ENCODE results near the gene TSSC4. TPM values are rescaled to one million over a fixed set of nuclear protein-coding genes. Genes with fewer than 3 reads are reported as not detected.

TSSC4 gene
- total and polyA plus RNA-seq, 2 of the 13 experiments (the other 11 are each of a cell fraction or from before 2014, with no cell fraction given) = 16.2 to 58.6 TPM

DNA sequence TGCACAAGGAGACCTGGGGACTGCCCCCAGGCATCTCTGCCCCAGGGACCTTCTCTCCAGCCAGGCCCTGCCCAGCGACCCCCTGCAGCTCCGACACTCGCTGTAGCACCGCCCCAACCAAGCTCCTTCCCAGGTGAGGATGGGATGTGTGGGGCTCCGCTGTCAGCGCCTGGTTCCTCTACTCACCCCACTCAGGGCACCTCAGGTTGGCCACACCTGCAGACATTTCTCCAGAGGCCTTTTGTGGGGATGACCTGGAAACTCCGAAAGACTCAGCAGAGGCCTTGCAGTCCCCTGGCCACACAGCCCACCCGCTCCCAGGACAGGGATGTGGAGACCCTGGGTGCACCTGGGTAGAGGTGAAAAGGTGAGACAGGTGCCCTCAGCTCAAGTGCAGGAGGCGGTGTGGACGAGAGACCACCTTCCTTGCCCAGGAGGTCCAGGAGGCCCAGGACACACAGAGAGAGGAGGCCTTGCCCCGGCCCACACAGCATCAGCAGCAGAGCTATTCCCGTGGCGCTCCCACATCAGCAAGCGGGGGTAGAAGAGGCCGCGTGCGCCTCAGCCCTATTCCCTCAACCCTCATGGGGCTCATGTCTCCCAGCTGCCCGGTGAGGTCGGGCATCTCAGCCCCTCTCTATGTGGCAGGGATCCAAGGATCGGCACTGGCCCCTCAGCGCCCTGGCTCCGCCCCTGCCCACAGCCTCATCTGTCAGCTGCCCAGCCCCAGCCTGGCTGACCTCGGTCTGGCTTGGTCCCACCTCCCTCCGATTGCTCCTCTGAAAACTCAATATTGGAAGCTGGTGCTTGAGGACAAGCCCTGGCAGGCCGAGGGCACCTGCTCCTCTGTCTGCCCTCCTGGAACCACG, 22.8 kb downstream of the TSSC4 start (continued):
- TF ChIP-seq, protein P1, sequence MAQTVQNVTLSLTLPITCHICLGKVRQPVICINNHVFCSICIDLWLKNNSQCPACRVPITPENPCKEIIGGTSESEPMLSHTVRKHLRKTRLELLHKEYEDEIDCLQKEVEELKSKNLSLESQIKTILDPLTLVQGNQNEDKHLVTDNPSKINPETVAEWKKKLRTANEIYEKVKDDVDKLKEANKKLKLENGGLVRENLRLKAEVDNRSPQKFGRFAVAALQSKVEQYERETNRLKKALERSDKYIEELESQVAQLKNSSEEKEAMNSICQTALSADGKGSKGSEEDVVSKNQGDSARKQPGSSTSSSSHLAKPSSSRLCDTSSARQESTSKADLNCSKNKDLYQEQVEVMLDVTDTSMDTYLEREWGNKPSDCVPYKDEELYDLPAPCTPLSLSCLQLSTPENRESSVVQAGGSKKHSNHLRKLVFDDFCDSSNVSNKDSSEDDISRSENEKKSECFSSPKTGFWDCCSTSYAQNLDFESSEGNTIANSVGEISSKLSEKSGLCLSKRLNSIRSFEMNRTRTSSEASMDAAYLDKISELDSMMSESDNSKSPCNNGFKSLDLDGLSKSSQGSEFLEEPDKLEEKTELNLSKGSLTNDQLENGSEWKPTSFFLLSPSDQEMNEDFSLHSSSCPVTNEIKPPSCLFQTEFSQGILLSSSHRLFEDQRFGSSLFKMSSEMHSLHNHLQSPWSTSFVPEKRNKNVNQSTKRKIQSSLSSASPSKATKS (CRISPR knock-in tag; IDR thresholded peaks at IDR 0.05) = no peak
- TF ChIP-seq ZNF12 (CRISPR knock-in tag; IDR thresholded peaks at IDR 0.05) (no peak), ZNF3 (CRISPR knock-in tag; IDR thresholded peaks at IDR 0.05) (no peak)
- TF ChIP-seq, protein P2, sequence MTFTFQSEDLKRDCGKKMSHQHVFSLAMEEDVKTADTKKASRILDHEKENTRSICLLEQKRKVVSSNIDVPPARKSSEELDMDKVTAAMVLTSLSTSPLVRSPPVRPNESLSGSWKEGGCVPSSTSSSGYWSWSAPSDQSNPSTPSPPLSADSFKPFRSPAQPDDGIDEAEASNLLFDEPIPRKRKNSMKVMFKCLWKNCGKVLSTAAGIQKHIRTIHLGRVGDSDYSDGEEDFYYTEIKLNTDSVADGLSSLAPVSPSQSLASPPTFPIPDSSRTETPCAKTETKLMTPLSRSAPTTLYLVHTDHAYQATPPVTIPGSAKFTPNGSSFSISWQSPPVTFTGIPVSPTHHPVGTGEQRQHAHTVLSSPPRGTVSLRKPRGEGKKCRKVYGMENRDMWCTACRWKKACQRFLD (CRISPR knock-in tag; IDR thresholded peaks at IDR 0.05; ENCODE audit: borderline replicate concordance) = no peak
- TF ChIP-seq, protein P3, sequence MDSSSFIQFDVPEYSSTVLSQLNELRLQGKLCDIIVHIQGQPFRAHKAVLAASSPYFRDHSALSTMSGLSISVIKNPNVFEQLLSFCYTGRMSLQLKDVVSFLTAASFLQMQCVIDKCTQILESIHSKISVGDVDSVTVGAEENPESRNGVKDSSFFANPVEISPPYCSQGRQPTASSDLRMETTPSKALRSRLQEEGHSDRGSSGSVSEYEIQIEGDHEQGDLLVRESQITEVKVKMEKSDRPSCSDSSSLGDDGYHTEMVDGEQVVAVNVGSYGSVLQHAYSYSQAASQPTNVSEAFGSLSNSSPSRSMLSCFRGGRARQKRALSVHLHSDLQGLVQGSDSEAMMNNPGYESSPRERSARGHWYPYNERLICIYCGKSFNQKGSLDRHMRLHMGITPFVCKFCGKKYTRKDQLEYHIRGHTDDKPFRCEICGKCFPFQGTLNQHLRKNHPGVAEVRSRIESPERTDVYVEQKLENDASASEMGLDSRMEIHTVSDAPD (CRISPR knock-in tag; IDR thresholded peaks at IDR 0.05) = no peak

Measured in HepG2 (cell line).